ENCODE data around the gene TMEM116. TPM values are rescaled to one million over a fixed set of nuclear protein-coding genes. Genes with fewer than 3 reads are reported as not detected.

Gene TMEM116
- total RNA-seq, 2 experiments from 2014 or later, result 12.7 to 12.8 TPM

- Mint-ChIP-seq H3K27me3 (no peaks in the 10 kb centered on the region), H3K27ac (no peak overlapping the region), H3K4me3 (no peak overlapping the region), H3K9me3 (no peaks in the 10 kb centered on the region), H3K36me3 (ENCODE audit: low read depth) (peaks cover 4% of the 10 kb centered on the region), H3K4me1 (ENCODE audit: low read depth) (peaks cover 23% of the 10 kb centered on the region)
- H3K9me3 ChIP-seq (ENCODE audit: control insufficient read depth in 1 of 2, insufficient read depth in 1 of 2, low read length in 2 of 2), result no peaks in the 10 kb centered on the region
- no peak for ATAC-seq (ENCODE audit: poor library complexity)
- ChIA-PET CTCF (interaction anchor here (0.6 to 3.3 kb wide), 4 partner anchors 34 to 105 kb away, joined by 3 to 29 read pairs (median 8); partner anchors contain the start of genes ERP29 and TMEM116), POLR2A (interaction anchor here (3.9 kb wide), 1 partner anchor 69 kb away, joined by 45 read pairs; the partner anchor contains the start of genes ERP29 and TMEM116)
- H3K36me3 ChIP-seq (ENCODE audit: insufficient read depth, low read length), result peaks cover 7% of the 10 kb centered on the region
- intact Hi-C loops (cut with DNase I, micrococcal nuclease), result loop anchor here in 1 of 2 experiments (1.0 kb wide), 1 partner anchor 72 kb away; no protein-coding TSS in a partner anchor
- no peak overlapping the region for H3K4me3 ChIP-seq (ENCODE audit: low read length)
- DNase-seq, result no peak
- H3K27me3 ChIP-seq (ENCODE audit: control insufficient read depth in 1 of 2, insufficient read depth in 2 of 2, low read length in 2 of 2), result no peaks in the 10 kb centered on the region
- TF ChIP-seq CTCF (IDR thresholded peaks at IDR 0.05), result no peak
- H3K4me1 ChIP-seq (ENCODE audit: insufficient read depth, low read length), result peaks cover 6% of the 10 kb centered on the region
- no peak overlapping the region for H3K27ac ChIP-seq (ENCODE audit: low read depth in 1 of 2, low read length in 2 of 2)
These were observed 69.0 kb downstream of the TMEM116 start for GRCh38 chr12:111943929-111944328.

- intact Hi-C loops (cut with DNase I, micrococcal nuclease), result no loop called here
- Mint-ChIP-seq H3K27ac (no peak overlapping the region), H3K4me1 (ENCODE audit: low read depth) (peaks cover 18% of the 10 kb centered on the region), H3K4me3 (no peak overlapping the region), H3K9me3 (no peaks in the 10 kb centered on the region), H3K27me3 (no peaks in the 10 kb centered on the region), H3K36me3 (ENCODE audit: low read depth) (peaks cover 9% of the 10 kb centered on the region)
- ChIA-PET CTCF (no interaction called here), POLR2A (no interaction called here)
- Histone ChIP-seq H3K9me3 (ENCODE audit: control insufficient read depth in 1 of 2, insufficient read depth in 1 of 2, low read length in 2 of 2) (no peaks in the 10 kb centered on the region), H3K4me1 (ENCODE audit: insufficient read depth, low read length) (peaks cover 6% of the 10 kb centered on the region), H3K27ac (ENCODE audit: low read depth in 1 of 2, low read length in 2 of 2) (no peak overlapping the region), H3K36me3 (ENCODE audit: insufficient read depth, low read length) (peaks cover 10% of the 10 kb centered on the region), H3K27me3 (ENCODE audit: control insufficient read depth in 1 of 2, insufficient read depth in 2 of 2, low read length in 2 of 2) (no peaks in the 10 kb centered on the region), H3K4me3 (ENCODE audit: low read length) (no peak overlapping the region)
- DNase-seq (no peak), ATAC-seq (ENCODE audit: poor library complexity) (no peak)
- TF ChIP-seq CTCF (IDR thresholded peaks at IDR 0.05), result no peak
These were observed 70.4 kb downstream of the TMEM116 start for GRCh38 chr12:111942557-111942956.

DNA sequence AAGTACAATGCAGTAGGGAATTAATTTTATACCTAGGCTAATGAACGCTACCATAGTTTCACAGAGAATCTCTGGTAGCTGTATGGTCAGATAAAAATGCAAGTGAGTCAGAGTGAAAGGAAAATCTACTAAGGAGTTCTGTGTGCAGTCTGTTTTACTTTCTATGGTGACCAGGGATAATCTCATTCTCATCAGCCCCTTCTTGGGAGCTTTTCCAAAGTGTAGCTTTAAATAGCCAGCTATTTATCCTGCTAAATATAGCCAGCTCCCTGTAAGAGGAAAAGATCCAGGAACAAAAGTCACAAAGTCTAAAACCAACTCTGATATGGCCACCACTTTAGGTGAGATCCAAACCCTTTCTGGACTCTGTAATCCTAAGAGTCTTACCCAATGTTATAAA lies 75.5 kb downstream of the TMEM116 start:
- Mint-ChIP-seq H3K36me3 (ENCODE audit: low read depth) (peaks cover 40% of the 10 kb centered on the region), H3K4me1 (ENCODE audit: low read depth) (no peaks in the 10 kb centered on the region), H3K9me3 (no peaks in the 10 kb centered on the region), H3K4me3 (no peak overlapping the region), H3K27me3 (no peaks in the 10 kb centered on the region), H3K27ac (no peak overlapping the region)
- Histone ChIP-seq H3K27me3 (ENCODE audit: control insufficient read depth in 1 of 2, insufficient read depth in 2 of 2, low read length in 2 of 2) (no peaks in the 10 kb centered on the region), H3K4me3 (ENCODE audit: low read length) (no peak overlapping the region), H3K9me3 (ENCODE audit: control insufficient read depth in 1 of 2, insufficient read depth in 1 of 2, low read length in 2 of 2) (no peaks in the 10 kb centered on the region), H3K27ac (ENCODE audit: low read depth in 1 of 2, low read length in 2 of 2) (no peak overlapping the region), H3K4me1 (ENCODE audit: insufficient read depth, low read length) (no peaks in the 10 kb centered on the region), H3K36me3 (ENCODE audit: insufficient read depth, low read length) (peaks cover 18% of the 10 kb centered on the region)
- no peak for ATAC-seq (ENCODE audit: poor library complexity)
- POLR2A ChIA-PET, result interaction anchor here (1.4 kb wide), 1 partner anchor 76 kb away, joined by 3 read pairs; the partner anchor contains the start of genes ERP29 and TMEM116
- no peak for DNase-seq
- CTCF ChIA-PET, result no interaction called here
- intact Hi-C loops (cut with DNase I, micrococcal nuclease), result no loop called here
- TF ChIP-seq CTCF (IDR thresholded peaks at IDR 0.05), result no peak
